ENCODE results near the gene CPZ.

GRCh38 chr4:8651661-8652180 lies 59.2 kb downstream of the CPZ start:
- TF ChIP-seq CTCF (IDR thresholded peaks at IDR 0.05), result no peak
- no peak for TF ChIP-seq POLR2A (IDR thresholded peaks at IDR 0.05)

Data from heart left ventricle (tissue), 13 donors.